Psoas muscle (tissue), 8 donors: ENCODE data around the gene ITPR2. TPM values are rescaled to one million over a fixed set of nuclear protein-coding genes. Genes with fewer than 3 reads are reported as not detected.

Experiments used
- ATAC-seq, 4 donors: fragments of 200-7000 bp; cut with Tn5 transposase; one replicate each; pipeline ENCODE4 v1.9.1; 2020; ENCODE audit warnings: moderate library complexity in 3 of 4, mild to moderate bottlenecking in 2 of 4
- DNase-seq, 2 donors: peaks; one replicate each; pipeline ENCODE4 v3.0.0-alpha.2; 2020
- H3K27ac ChIP-seq: fragments of 200-600 bp; one replicate; pipeline ENCODE4 v1.8.0; 2022
- H3K27me3 ChIP-seq, 3 donors: fragments of 200-600 bp in 1 of 3; one replicate each; pipeline versions ENCODE4 v1.6.1 to v1.8.0; 2013 to 2022; ENCODE audit warnings: low read length in 2 of 3, mild to moderate bottlenecking in 2 of 3, moderate library complexity in 1 of 3; ENCODE audit not compliant: insufficient read depth in 3 of 3
- H3K36me3 ChIP-seq, 2 donors: fragments of 200-600 bp in 1 of 2; one replicate each; pipeline versions ENCODE4 v1.6.1 to v1.8.0; 2013 to 2022; ENCODE audit warnings: low read depth in 1 of 2, mild to moderate bottlenecking in 1 of 2, moderate library complexity in 1 of 2; ENCODE audit not compliant: insufficient read depth in 1 of 2
- H3K4me1 ChIP-seq: fragments of 200-600 bp; one replicate; pipeline ENCODE4 v1.8.0; 2022
- H3K4me3 ChIP-seq: fragments of 200-600 bp; one replicate; pipeline ENCODE4 v1.8.0; 2022; ENCODE audit warnings: mild to moderate bottlenecking
- H3K9me3 ChIP-seq: fragments of 200-600 bp; one replicate; pipeline ENCODE4 v1.8.0; 2022
- WGBS, 3 donors: extraction: QIAGEN DNeasy Blood & Tissue Kit; methylation state at CpG; one replicate each; pipeline versions ENCODE4 v1.1.6 to v1.1.7; 2013; 5-methylcytosine and 5-hydroxymethylcytosine counted together
- intact Hi-C, 2 donors: fragments of 100-400 bp; cut with DNase I; formaldehyde crosslinking; loops; one replicate each; pipeline versions ENCODE4 v1.11.0 to v1.14.2; 2022
- long read RNA-seq, 2 donors: library from polyadenylated mRNA; unstranded; transcript quantifications; one replicate each; pipeline ENCODE4 v2.0.0, GENCODE V29; 2021
- polyA plus RNA-seq, 3 donors: library from polyadenylated mRNA; stranded (reverse); fragments of 200-250 nt; gene quantifications; one replicate each; pipeline ENCODE4 v1.2.3, GENCODE V29; 2013
- total RNA-seq, 4 donors: library from RNA; stranded (reverse); fragmentation: NEBNext Ultra II Directional in 2 of 4; extraction: Animal tissue kit (Norgen Biotek cat#: 25700) in 2 of 4; gene quantifications; one replicate each; pipeline versions ENCODE4 v1.2.1 to v1.2.4, GENCODE V29; 2021 to 2023
- TF ChIP-seq, protein P1 (sequence below): fragments of 200-600 bp; IDR thresholded peaks from one replicate; pipeline ENCODE4 v1.8.0; 2022; ENCODE audit warnings: antibody characterized with exemption
- donor health status: healthy with polysubstance abuse.
- donor health status: DM: no; HTN: no; CAD: no; lungs with moderate emphysema.
- donor health status: Bipolar disorder and iron deficiency.
- donor health status: healthy.
- donor health status: DM: yes; HTN: yes; CAD: no.
- donor health status: DM: no; HTN: no; CAD: no.
- donor health status: DM: no; HTN: no; CAD: no.
- donor health status: DM: yes; HTN: yes; CAD: no.

Gene ITPR2
- total RNA-seq (10 to 100 TPM in 1 of 4 donors, 1 to 10 TPM in 3; 6.1 to 10.3 (median 8.4) TPM), polyA plus RNA-seq (1 to 10 TPM in 2 of 3 donors, under 1 TPM in 1; 0.86 to 2.2 (median 1.2) TPM)
- long read RNA-seq, donor 1, partial matches to known transcripts: 0 of 2 reads
- long read RNA-seq, donor 1, other reads (novel, unspliced or antisense): 2 of 2 reads
- long read RNA-seq, donor 2, partial matches to known transcripts: 2 of 8 reads
- long read RNA-seq, donor 2, other reads (novel, unspliced or antisense): 6 of 8 reads

GRCh38 chr12:26832822-26833742 is at the start of gene ITPR2:
TSS of gene ITPR2 (minus strand) at chr12:26833194. CDS start at chr12:26832781, 413 bp downstream.
- intact Hi-C loops: no loop called here
- TF ChIP-seq, protein P1, sequence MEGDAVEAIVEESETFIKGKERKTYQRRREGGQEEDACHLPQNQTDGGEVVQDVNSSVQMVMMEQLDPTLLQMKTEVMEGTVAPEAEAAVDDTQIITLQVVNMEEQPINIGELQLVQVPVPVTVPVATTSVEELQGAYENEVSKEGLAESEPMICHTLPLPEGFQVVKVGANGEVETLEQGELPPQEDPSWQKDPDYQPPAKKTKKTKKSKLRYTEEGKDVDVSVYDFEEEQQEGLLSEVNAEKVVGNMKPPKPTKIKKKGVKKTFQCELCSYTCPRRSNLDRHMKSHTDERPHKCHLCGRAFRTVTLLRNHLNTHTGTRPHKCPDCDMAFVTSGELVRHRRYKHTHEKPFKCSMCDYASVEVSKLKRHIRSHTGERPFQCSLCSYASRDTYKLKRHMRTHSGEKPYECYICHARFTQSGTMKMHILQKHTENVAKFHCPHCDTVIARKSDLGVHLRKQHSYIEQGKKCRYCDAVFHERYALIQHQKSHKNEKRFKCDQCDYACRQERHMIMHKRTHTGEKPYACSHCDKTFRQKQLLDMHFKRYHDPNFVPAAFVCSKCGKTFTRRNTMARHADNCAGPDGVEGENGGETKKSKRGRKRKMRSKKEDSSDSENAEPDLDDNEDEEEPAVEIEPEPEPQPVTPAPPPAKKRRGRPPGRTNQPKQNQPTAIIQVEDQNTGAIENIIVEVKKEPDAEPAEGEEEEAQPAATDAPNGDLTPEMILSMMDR: peak; percentile 41
- Histone ChIP-seq H3K27ac (peak within 1 kb of the TSS; percentile 91), H3K4me1 (peaks cover 11% of the 10 kb centered on the region), H3K27me3 (no peaks in the 10 kb centered on the region), H3K36me3 (no peaks in the 10 kb centered on the region), H3K9me3 (no peaks in the 10 kb centered on the region), H3K4me3 (peak within 1 kb of the TSS; percentile 86)
- ATAC-seq (peak; percentile 95 to 97 (median 97)), DNase-seq (peak; percentile 95 to 96)
- WGBS, 3 donors: 0 to 1% (median 1%) methylated on average over 73 to 92 of the region's 92 CpGs

- intact Hi-C loops: no loop called here
Observed at GRCh38 chr12:26880625-26881024, 47.6 kb upstream of the ITPR2 start.

GRCh38 chr12:26878661-26879119 is 45.7 kb upstream of the ITPR2 start:
- Histone ChIP-seq H3K36me3 (no peaks in the 10 kb centered on the region), H3K4me1 (peaks cover 16% of the 10 kb centered on the region), H3K27me3 (no peaks in the 10 kb centered on the region), H3K4me3 (no peak overlapping the region), H3K9me3 (no peaks in the 10 kb centered on the region), H3K27ac (peak overlapping the region; percentile 15)
- intact Hi-C loops: no loop called here
- TF ChIP-seq, protein P1: no peak
- 5 to 7% (median 6%) methylated on average over 6 of the region's 6 CpGs for WGBS, 3 donors
- peak; percentile 59 to 81 for DNase-seq
- ATAC-seq: peak; percentile 81 to 95 (median 90)

More at GRCh38 chr12:26880625-26881024, 47.6 kb upstream of the ITPR2 start:
- no peak overlapping the region for H3K27ac ChIP-seq
- H3K4me3 ChIP-seq: no peak overlapping the region
- DNase-seq: no peak
- no peaks in the 10 kb centered on the region for H3K36me3 ChIP-seq
- H3K4me1 ChIP-seq: peaks cover 16% of the 10 kb centered on the region
- no peaks in the 10 kb centered on the region for H3K27me3 ChIP-seq
- TF ChIP-seq, protein P1: no peak
- no peaks in the 10 kb centered on the region for H3K9me3 ChIP-seq
- no peak for ATAC-seq
- 73 to 97% (median 94%) methylated on average over 2 of the region's 2 CpGs for WGBS, 3 donors

DNA sequence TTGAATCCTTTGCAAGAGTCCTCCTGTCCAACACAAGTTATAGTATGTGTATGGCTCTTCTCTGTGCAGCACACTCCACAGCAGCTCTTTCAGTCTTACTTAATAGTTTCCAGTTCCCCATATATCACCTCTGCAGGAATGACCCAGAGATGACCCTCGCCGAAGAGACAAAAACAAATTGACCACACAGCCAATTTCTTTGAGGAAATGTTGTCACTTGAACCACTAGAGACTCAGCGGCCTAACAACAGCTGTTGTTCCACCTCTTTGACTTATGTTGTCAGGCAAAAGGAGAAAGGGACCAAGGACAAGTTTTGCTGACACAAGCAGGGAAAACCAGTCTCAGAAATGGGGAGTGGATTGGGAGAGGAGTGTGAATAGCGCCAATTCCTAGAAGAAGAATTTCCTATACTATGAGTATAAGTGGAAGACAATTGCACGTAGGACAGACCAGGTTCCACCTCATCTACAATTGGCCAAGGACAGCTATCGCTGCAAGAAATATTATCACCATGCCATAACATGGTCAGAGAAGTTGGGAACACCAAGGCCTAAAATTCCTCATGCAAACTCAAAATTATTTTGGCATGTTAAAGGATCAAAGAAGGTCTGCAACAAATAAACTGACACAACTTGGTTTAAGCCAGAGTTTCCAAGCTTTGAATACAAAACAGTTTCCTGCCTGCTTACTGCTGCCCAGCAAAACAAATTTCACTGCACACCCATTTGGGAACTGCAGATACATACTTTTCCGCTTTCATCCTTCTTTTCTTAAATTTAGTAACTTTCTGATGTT is 41.7 kb upstream of the ITPR2 start:
- WGBS, 3 donors: 49 to 62% (median 60%) methylated on average over 7 of the region's 7 CpGs
- TF ChIP-seq, protein P1: no peak
- Histone ChIP-seq H3K36me3 (no peaks in the 10 kb centered on the region), H3K4me1 (peaks cover 24% of the 10 kb centered on the region), H3K27ac (no peak overlapping the region), H3K4me3 (no peak overlapping the region), H3K27me3 (no peaks in the 10 kb centered on the region), H3K9me3 (no peaks in the 10 kb centered on the region)
- intact Hi-C loops: no loop called here
- DNase-seq: no peak
- no peak for ATAC-seq
